Loucy (cell line): ENCODE results near the gene CEP112.

Source experiments
- EZH2phosphoT487 ChIP-seq: fragments of 200-600 bp; IDR thresholded peaks from 2 replicates; pipeline ENCODE4 v1.6.1; 2018; ENCODE audit warnings: antibody characterized with exemption, mild to moderate bottlenecking, moderate library complexity, borderline replicate concordance
- TF ChIP-seq, protein P1 (sequence below): fragments of 200-600 bp; sonication (generic); conservative IDR thresholded peaks from 2 replicates; pipeline ENCODE4 v1.5.1; 2014; ENCODE audit warnings: mild to moderate bottlenecking, antibody characterized with exemption, low read length

DNA sequence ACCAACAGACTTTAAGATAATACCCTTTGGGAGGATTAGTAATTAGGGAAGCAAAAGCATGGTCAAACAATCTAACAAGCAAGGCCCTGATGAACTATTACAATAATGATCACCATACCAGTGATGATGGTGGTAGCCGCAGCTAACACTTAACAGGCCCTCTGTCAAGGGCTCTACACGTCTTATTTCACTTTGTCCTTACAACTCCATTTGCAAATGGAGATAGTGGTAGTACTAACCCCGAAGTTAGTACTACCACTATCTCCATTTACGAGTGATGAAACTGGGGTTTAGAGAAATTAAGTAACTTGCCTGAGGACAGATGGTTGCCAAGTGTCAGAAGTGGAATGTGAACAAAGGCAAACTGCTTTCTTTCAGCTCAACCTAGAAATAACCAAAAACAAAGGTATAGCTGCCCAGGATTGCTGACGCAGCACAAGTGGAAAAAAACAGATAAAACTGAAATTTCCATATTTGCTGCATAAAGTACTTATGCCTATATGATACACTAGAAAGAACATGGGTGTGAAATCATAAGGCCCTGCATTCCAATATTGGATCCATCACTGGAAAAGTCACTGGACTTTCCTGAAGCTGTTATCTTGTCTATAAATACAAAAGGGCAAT is 24.6 kb downstream of the CEP112 start:
- TF ChIP-seq, protein P1, sequence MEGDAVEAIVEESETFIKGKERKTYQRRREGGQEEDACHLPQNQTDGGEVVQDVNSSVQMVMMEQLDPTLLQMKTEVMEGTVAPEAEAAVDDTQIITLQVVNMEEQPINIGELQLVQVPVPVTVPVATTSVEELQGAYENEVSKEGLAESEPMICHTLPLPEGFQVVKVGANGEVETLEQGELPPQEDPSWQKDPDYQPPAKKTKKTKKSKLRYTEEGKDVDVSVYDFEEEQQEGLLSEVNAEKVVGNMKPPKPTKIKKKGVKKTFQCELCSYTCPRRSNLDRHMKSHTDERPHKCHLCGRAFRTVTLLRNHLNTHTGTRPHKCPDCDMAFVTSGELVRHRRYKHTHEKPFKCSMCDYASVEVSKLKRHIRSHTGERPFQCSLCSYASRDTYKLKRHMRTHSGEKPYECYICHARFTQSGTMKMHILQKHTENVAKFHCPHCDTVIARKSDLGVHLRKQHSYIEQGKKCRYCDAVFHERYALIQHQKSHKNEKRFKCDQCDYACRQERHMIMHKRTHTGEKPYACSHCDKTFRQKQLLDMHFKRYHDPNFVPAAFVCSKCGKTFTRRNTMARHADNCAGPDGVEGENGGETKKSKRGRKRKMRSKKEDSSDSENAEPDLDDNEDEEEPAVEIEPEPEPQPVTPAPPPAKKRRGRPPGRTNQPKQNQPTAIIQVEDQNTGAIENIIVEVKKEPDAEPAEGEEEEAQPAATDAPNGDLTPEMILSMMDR = no peak
- TF ChIP-seq EZH2phosphoT487 = no peak
